HepG2 (cell line): ENCODE data around the gene GADD45G. TPM values are rescaled to one million over a fixed set of nuclear protein-coding genes. Genes with fewer than 3 reads are reported as not detected.

Source experiments
- ATAC-seq: fragments of 200-7000 bp; cut with Tn5 transposase; 3 replicates; pipeline ENCODE4 v1.9.1; 2020; ENCODE audit warnings: mild to moderate bottlenecking, moderate library complexity
- BruUV-seq: library from RNA; stranded (reverse); fragments of 400-500 nt; replicated peaks from 2 replicates; lab custom pipeline; 2021; lab: Mats Ljungman, UMichigan
- CTCF ChIA-PET: fragments of 300-600 bp; formaldehyde crosslinking; extraction: SDS; loops from one replicate; lab custom pipeline; 2021; ENCODE audit warnings: low total read pairs, inconsistent platforms, low intra/inter-chr PET ratio; lab: Yijun Ruan, JAX
- POLR2A ChIA-PET: fragments of 350-600 bp; sonication (Branson Sonifier 250); formaldehyde crosslinking; loops from one replicate; lab custom pipeline; 2020; ENCODE audit warnings: antibody characterized with exemption, inconsistent platforms; lab: Yijun Ruan, JAX
- DNase-seq: peaks from one replicate; pipeline ENCODE4 v3.0.0-alpha.2; 2015; ENCODE audit warnings: low spot score
- FAIRE-seq: peaks from 3 replicates; lab custom pipeline; 2011; peaks lifted over from hg19 to GRCh38; lab: Jason Lieb, UNC
- H2AFZ ChIP-seq: one replicate; pipeline ENCODE4 v1.6.1; 2011; ENCODE audit warnings: low read length, inconsistent platforms
- H3K27ac ChIP-seq: fragments of 300-600 bp; 3 replicates; pipeline ENCODE4 v1.8.0; 2011; ENCODE audit warnings: mixed run types, mild to moderate bottlenecking, mixed read lengths, low read length, inconsistent platforms; ENCODE audit not compliant: insufficient read depth; ENCODE audit errors: extremely low read length
- H3K27me3 ChIP-seq, 2 experiments: fragments of 200-600 bp in 1 of 2; 2 replicates in 1 of 2; 3 replicates in 1 of 2; pipeline versions ENCODE4 v1.6.0 to v1.8.0; 2011; ENCODE audit warnings: low read length in 2 of 2, mild to moderate bottlenecking in 2 of 2, moderate library complexity in 2 of 2, inconsistent platforms in 1 of 2; ENCODE audit not compliant: insufficient read depth in 2 of 2, control insufficient read depth in 1 of 2
- H3K36me3 ChIP-seq, 2 experiments: fragments of 200-600 bp in 1 of 2; replicated peaks in 1 of 2; 2 replicates in 1 of 2; 3 replicates in 1 of 2; pipeline versions ENCODE4 v1.5.1 to v1.8.0; 2011; ENCODE audit warnings: low read length in 2 of 2, inconsistent platforms in 1 of 2; ENCODE audit not compliant: insufficient read depth in 2 of 2, control insufficient read depth in 1 of 2
- H3K4me1 ChIP-seq: 2 replicates; pipeline ENCODE4 v1.5.1; 2012; ENCODE audit warnings: low read length, inconsistent platforms; ENCODE audit not compliant: insufficient read depth
- H3K4me2 ChIP-seq: 2 replicates; pipeline ENCODE4 v1.6.0; 2011; ENCODE audit warnings: low read depth, low read length, inconsistent platforms
- H3K4me3 ChIP-seq, 3 experiments: fragments of 200-600 bp in 1 of 3; sonication (generic), shearing (Covaris generic) in 1 of 3; replicated peaks in 1 of 3; 2 replicates each; pipeline ENCODE4 v1.5.1; 2011 to 2016; ENCODE audit warnings: low read length in 3 of 3, inconsistent platforms in 2 of 3, low read depth in 2 of 3, mild to moderate bottlenecking in 2 of 3, control low read depth in 1 of 3, mixed read lengths in 1 of 3; ENCODE audit not compliant: insufficient read depth in 1 of 3
- H3K79me2 ChIP-seq: one replicate; pipeline ENCODE4 v1.6.1; 2011; ENCODE audit warnings: low read length, inconsistent platforms; ENCODE audit not compliant: insufficient read depth
- H3K9ac ChIP-seq: 2 replicates; pipeline ENCODE4 v1.6.0; 2011; ENCODE audit warnings: mild to moderate bottlenecking, low read depth, low read length, inconsistent platforms; ENCODE audit not compliant: insufficient read depth
- H3K9me3 ChIP-seq: 2 replicates; pipeline ENCODE4 v1.5.1; 2012; ENCODE audit warnings: mild to moderate bottlenecking, low read length
- H4K20me1 ChIP-seq: 2 replicates; pipeline ENCODE4 v1.6.0; 2011; ENCODE audit warnings: inconsistent platforms, mild to moderate bottlenecking, low read length, moderate library complexity; ENCODE audit not compliant: insufficient read depth
- BORCS8-MEF2B ChIP-seq: sonication (generic); formaldehyde crosslinking; IDR thresholded peaks from 2 replicates; pipeline ENCODE4 v1.8.0; 2022; ENCODE audit warnings: mild to moderate bottlenecking, missing genetic modification reagents
- CTCF ChIP-seq: sonication (generic); formaldehyde crosslinking; IDR thresholded peaks from 2 replicates; pipeline ENCODE4 v1.5.0; 2020; ENCODE audit warnings: mild to moderate bottlenecking, missing genetic modification reagents, moderate library complexity
- DRAP1 ChIP-seq: IDR thresholded peaks from 2 replicates; pipeline ENCODE4 v1.6.1; 2016; ENCODE audit warnings: missing genetic modification reagents, missing compliant biosample characterization
- ELF1 ChIP-seq: sonication (generic); formaldehyde crosslinking; IDR thresholded peaks from 2 replicates; pipeline ENCODE4 v1.4.0; 2020; ENCODE audit warnings: missing genetic modification reagents
- RAD21 ChIP-seq: fragments of 450-650 bp; formaldehyde crosslinking; IDR thresholded peaks from 2 replicates; pipeline ENCODE4 v1.5.0; 2020; ENCODE audit warnings: mild to moderate bottlenecking
- SMC3 ChIP-seq: IDR thresholded peaks from 2 replicates; pipeline ENCODE4 v1.6.1; 2011; ENCODE audit warnings: low read length, improper control_type of control experiment
- STAG1 ChIP-seq: sonication (generic); formaldehyde crosslinking; IDR thresholded peaks from 2 replicates; pipeline ENCODE4 v1.4.0; 2020; ENCODE audit warnings: missing genetic modification reagents
- TOE1 ChIP-seq: sonication (generic); formaldehyde crosslinking; IDR thresholded peaks from 2 replicates; pipeline ENCODE4 v1.4.0; 2020; ENCODE audit warnings: mild to moderate bottlenecking, missing genetic modification reagents
- XRCC5 ChIP-seq: fragments of 200-400 bp; formaldehyde crosslinking; optimal IDR thresholded peaks from 2 replicates; pipeline ENCODE3; 2017; ENCODE audit warnings: mild to moderate bottlenecking, low read length
- ZNF792 ChIP-seq: IDR thresholded peaks from 2 replicates; pipeline ENCODE4 v1.6.1; 2016
- ZNF878 ChIP-seq: sonication (generic); formaldehyde crosslinking; IDR thresholded peaks from 2 replicates; pipeline ENCODE4 v1.8.1; 2023; ENCODE audit warnings: mild to moderate bottlenecking, missing genetic modification reagents, moderate library complexity
- WGBS: methylation state at CpG from one replicate; pipeline ENCODE4 v1.1.6; 2017; ENCODE audit warnings: low lambda C conversion rate; 5-methylcytosine and 5-hydroxymethylcytosine counted together
- in situ Hi-C: cut with HindIII; loops from 2 replicates; pipeline ENCODE4 v1.10.0; 2017; ENCODE audit warnings: low pct_unique_long_range_greater_than_20kb; ENCODE audit not compliant: extremely low pct_ligation_motif_present
- intact Hi-C: fragments of 100-400 bp; cut with micrococcal nuclease; formaldehyde crosslinking; loops from one replicate; pipeline ENCODE4 v1.10.0; 2022; ENCODE audit not compliant: unreplicated experiment
- polyA plus RNA-seq, 8 experiments: library from polyadenylated mRNA; depleted of rRNA in 3 of 8; stranded (reverse) in 7 of 8; unstranded in 1 of 8; fragments of >200 nt; fragmentation: Illumina TruSeq in 4 of 8; extraction: Trizol in 4 of 8; gene quantifications; 2 replicates each; pipeline versions ENCODE4 v1.2.1 to v1.2.3, GENCODE V29; 2011 to 2016; ENCODE audit warnings: low read depth in 4 of 8, missing spikeins in 1 of 8, mixed read lengths in 1 of 8; ENCODE audit not compliant: insufficient read depth in 1 of 8
- total RNA-seq, 5 experiments: library from RNA; depleted of rRNA; stranded (reverse); fragments of >200 nt; fragmentation: Illumina TruSeq; extraction: Trizol; gene quantifications; 2 replicates each; pipeline ENCODE4 v1.2.3, GENCODE V29; 2016; ENCODE audit warnings: low read depth in 1 of 5

GADD45G gene
- total and polyA plus RNA-seq, 2 of the 13 experiments (the other 11 are each of a cell fraction or from before 2014, with no cell fraction given), result not detected

GRCh38 chr9:89597711-89598362 is 7.0 kb upstream of the GADD45G start:
- POLR2A ChIA-PET, result no interaction called here
- ATAC-seq, result peak; percentile 37; the same call in 2 of the 3 replicates
- peaks cover 0 to 8% of the 10 kb centered on the region in 2 experiments; a peak in 2 of 5 replicates for H3K27me3 ChIP-seq

More at GRCh38 chr9:89597711-89598362, 7.0 kb upstream of the GADD45G start:
- WGBS, result 4% methylated on average over 5 of the region's 7 CpGs
- in situ Hi-C loops (loop anchor here (10.0 kb wide), 1 partner anchor 1277 kb away; no protein-coding TSS in a partner anchor), intact Hi-C loops (loop anchor here (1.0 kb wide), 2 partner anchors 326 to 504 kb away; no protein-coding TSS in a partner anchor)
- DNase-seq (peak; percentile 46), FAIRE-seq (peak; percentile 95)
- Histone ChIP-seq H3K9ac (no peak overlapping the region), H3K4me2 (no peak overlapping the region), H3K4me3 (no peak overlapping the region), H2AFZ (no peak overlapping the region), H3K9me3 (no peaks in the 10 kb centered on the region), H3K36me3 (no peaks in the 10 kb centered on the region), H3K27ac (no peak overlapping the region), H3K79me2 (no peaks in the 10 kb centered on the region), H4K20me1 (no peaks in the 10 kb centered on the region), H3K4me1 (peaks cover 10% of the 10 kb centered on the region)
- CTCF ChIA-PET, result interaction anchor here (0.6 to 2.4 kb wide), 5 partner anchors 321 to 1274 kb away, joined by 3 to 26 read pairs (median 4); no protein-coding TSS in a partner anchor
- TF ChIP-seq RAD21 (CRISPR knock-in tag) (peak; percentile 80), ELF1 (CRISPR knock-in tag) (no peak), CTCF (CRISPR knock-in tag) (peak; percentile 87), ZNF878 (CRISPR knock-in tag) (no peak), XRCC5 (peak; percentile 63), BORCS8-MEF2B (CRISPR knock-in tag) (0 out of 2 replicates have a peak, but pooled peaks have one; percentile 24), TOE1 (no peak), ZNF792 (no peak), DRAP1 (no peak), SMC3 (peak; percentile 84), STAG1 (CRISPR knock-in tag) (peak; percentile 96)
- BruUV-seq, result no TSS peak
